GM12864 (cell line): ENCODE data around the gene SCP2.

ENCODE experiments used
- DNase-seq: peaks from one replicate; pipeline ENCODE4 v3.0.0-alpha.2; 2011; ENCODE audit warnings: low read depth
- H3K4me3 ChIP-seq: 2 replicates; pipeline ENCODE4 v1.5.1; 2011; ENCODE audit warnings: mild to moderate bottlenecking, low read depth, low read length, control low read depth
- TF ChIP-seq, protein P1 (sequence below): IDR thresholded peaks from 2 replicates; pipeline ENCODE4 v1.5.1; 2011; ENCODE audit warnings: low read depth, mild to moderate bottlenecking, moderate library complexity, low read length, control low read depth, inconsistent platforms; ENCODE audit errors: missing control alignments

Gene SCP2

DNA sequence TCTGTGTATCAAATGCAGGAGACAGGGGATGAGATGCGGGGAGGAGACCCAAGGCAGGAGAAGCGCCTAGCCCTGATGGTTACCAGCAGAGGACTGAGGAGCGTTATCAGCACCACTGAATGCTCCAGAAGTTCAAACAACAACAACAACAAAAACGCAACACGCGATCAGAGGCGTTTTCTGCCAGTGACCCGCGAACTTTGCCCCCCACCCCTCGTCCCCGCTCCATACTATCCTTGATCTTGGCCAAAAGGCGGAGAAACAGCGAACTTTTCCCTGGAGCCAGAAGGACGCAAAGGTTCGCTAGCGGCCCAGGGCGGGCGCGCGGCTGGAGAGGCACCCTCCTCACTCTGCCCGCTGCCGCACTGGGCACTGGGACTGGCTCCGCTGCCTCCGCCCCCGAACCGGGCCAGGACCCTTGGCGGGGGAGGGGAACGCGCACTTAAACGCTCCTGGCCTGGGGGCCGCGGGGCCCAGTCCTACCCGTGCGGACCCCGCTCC lies 6.2 kb upstream of the SCP2 start:
- TF ChIP-seq, protein P1, sequence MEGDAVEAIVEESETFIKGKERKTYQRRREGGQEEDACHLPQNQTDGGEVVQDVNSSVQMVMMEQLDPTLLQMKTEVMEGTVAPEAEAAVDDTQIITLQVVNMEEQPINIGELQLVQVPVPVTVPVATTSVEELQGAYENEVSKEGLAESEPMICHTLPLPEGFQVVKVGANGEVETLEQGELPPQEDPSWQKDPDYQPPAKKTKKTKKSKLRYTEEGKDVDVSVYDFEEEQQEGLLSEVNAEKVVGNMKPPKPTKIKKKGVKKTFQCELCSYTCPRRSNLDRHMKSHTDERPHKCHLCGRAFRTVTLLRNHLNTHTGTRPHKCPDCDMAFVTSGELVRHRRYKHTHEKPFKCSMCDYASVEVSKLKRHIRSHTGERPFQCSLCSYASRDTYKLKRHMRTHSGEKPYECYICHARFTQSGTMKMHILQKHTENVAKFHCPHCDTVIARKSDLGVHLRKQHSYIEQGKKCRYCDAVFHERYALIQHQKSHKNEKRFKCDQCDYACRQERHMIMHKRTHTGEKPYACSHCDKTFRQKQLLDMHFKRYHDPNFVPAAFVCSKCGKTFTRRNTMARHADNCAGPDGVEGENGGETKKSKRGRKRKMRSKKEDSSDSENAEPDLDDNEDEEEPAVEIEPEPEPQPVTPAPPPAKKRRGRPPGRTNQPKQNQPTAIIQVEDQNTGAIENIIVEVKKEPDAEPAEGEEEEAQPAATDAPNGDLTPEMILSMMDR = no peak
- no peak for DNase-seq
- H3K4me3 ChIP-seq = no peak overlapping the region; the same call in 1 of the 2 replicates

DNA sequence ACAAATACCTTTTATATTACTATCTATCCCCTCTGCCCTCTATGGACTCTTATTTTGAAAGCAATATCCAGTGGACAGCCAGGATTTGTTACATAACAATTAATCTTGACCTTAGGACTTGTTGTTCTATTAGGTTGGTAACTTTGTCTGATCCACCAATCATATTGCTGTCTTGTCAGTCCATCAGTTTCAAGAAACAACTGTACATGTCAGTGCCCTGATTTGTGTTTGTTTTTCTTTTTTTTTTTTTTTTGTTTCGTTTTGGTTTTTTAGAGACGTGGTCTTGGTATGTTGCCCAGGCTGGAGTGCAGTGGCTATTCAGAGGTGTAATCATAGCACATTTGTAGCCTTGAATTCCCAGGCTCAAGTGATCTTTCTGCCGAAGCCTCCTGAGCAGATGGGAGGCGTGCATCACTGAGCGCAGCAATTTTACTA lies 1.5 kb upstream of the SCP2 start:
- TF ChIP-seq, protein P1 = no peak
- DNase-seq = no peak

DNA sequence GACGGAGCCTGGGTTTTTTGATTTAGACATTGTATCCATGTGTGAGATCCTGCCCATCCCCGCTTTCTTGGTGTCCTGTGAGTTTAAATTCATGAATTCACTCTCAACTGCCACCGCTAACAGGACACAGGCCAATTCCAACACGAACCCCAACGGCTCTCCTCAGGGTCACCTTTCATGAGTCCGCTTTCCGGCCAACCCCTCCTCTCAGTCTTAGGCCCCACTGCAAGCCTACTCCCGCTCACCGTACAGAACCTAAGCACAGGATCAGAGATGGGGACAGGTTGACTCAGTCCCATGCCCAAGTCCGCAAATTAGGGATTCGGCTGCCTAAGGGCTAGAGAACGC lies 238 bp upstream of the SCP2 start:
- peak overlapping the region; percentile 76 for H3K4me3 ChIP-seq
- TF ChIP-seq, protein P1 = no peak
- no peak for DNase-seq

More for the DNA sequence above, 1.5 kb upstream of the SCP2 start:
- H3K4me3 ChIP-seq = no peak overlapping the region

DNA sequence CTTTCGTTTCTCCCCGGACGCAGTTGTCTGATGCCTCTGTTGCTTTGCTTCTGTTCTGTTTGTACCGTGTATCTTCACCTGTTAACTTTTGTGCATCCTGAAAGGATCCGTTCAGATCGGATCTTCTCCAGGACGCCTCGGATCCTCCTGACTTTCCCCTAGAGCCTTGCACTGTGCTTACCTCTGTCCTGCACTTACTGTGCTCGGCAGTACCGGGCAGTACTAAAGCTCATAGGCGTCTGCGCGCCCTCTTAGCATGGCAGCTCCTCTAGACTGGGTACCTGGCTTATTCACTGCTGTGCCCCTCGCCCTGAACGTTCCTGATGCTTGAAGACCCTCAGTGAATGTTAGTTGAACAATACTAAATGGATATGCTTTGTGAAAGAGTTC lies 934 bp downstream of the SCP2 start:
- TF ChIP-seq, protein P1 = no peak
- no peak for DNase-seq
- H3K4me3 ChIP-seq = peak overlapping the region; percentile 76

DNA sequence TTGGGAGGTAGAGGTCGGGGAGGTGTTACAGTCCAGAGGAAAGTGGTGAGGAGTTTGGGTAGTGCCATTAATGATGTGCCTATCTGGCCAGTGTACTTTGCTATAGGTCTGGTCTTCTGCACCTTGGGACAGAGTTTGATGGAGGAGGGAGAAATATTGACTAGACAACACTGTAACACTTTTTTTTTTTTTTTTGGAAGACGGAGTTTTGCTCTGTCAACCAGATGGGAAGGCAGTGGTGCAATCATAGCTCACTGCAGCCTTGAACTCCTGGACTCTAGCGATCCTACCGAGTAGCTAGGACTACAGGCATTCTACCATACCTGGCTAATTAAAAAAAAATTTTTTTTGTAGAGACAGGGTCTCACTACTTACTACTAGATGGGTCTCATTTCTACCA lies 1.9 kb downstream of the SCP2 start:
- no peak for DNase-seq
- TF ChIP-seq, protein P1 = no peak
- no peak overlapping the region for H3K4me3 ChIP-seq

DNA sequence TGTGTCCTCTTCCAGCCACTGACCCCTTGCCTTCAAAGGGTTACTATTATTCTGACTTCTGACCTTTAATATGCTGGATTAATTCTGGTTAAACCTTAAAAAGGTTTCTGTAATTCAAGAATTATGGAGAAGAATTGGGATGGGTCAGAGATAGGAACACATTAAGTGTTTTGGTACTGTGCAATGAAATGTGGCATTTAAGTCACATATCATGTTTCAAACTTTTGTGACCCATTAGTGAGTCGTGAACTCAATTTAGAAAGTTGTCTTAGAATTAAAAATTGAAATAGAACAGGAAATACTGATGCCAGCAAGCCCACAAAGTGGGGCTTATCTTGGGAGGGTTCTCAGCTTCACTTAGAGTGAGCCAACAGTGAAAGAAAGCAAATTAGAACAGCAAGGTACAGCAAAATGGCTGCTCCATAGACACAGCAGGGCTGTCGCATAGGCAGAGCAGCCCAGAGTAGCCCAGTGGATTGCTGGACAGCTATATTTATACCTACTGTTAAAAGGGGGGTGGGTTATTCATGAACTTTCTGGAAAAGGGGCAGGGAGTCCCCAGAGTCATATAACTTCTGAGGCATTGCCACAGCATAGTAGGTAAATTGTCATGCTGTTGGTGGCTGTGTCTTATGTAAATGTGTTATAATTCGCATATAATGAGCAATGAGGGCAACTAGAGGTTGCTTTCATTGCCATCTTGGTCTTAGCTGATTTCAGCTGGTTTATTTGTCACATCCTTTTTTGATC lies 10.5 kb downstream of the SCP2 start:
- TF ChIP-seq, protein P1 = no peak
- no peak overlapping the region for H3K4me3 ChIP-seq
- no peak for DNase-seq

DNA sequence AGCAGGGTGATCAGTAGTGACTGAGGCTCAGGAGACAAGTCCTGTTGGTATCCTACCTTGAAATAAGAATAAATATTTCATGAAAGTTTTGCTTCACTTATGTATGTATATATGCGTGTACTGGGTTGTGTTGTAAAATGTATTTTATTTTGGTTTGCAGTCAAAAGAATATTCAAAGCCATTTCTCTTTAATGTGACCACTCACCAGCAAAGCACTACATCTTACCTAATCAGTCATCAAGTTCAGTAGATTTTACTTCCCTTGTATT lies 11.0 kb downstream of the SCP2 start:
- no peak overlapping the region for H3K4me3 ChIP-seq
- no peak for DNase-seq
- TF ChIP-seq, protein P1 = no peak
